ENCODE measurements around the gene CLDN24.

The CLDN24 gene

GRCh38 chr4:183285886-183286285 lies 36.3 kb downstream of the CLDN24 start:
- TF ChIP-seq ZFX (IDR thresholded peaks at IDR 0.05; ENCODE audit: borderline replicate concordance) (no peak), CTCF (IDR thresholded peaks at IDR 0.05) (no peak)
- H3K27ac ChIP-seq, result no peak overlapping the region

- no peak for TF ChIP-seq CTCF (IDR thresholded peaks at IDR 0.05)
- TF ChIP-seq ZFX (IDR thresholded peaks at IDR 0.05; ENCODE audit: borderline replicate concordance), result no peak
- no peak overlapping the region for H3K27ac ChIP-seq
Measured at GRCh38 chr4:183284965-183285364, 37.3 kb downstream of the CLDN24 start.

- no peak overlapping the region for H3K27ac ChIP-seq
- TF ChIP-seq CTCF (IDR thresholded peaks at IDR 0.05), result no peak
- TF ChIP-seq ZFX (IDR thresholded peaks at IDR 0.05; ENCODE audit: borderline replicate concordance), result no peak
Measured at GRCh38 chr4:183284258-183284785, 37.9 kb downstream of the CLDN24 start.

- TF ChIP-seq ZFX (IDR thresholded peaks at IDR 0.05; ENCODE audit: borderline replicate concordance) (no peak), CTCF (IDR thresholded peaks at IDR 0.05) (no peak)
- H3K27ac ChIP-seq, result no peak overlapping the region
Measured at GRCh38 chr4:183276106-183276505, 46.1 kb downstream of the CLDN24 start.

GRCh38 chr4:183272384-183272783 lies 49.8 kb downstream of the CLDN24 start:
- no peak for TF ChIP-seq ZFX (IDR thresholded peaks at IDR 0.05; ENCODE audit: borderline replicate concordance)
- TF ChIP-seq CTCF (IDR thresholded peaks at IDR 0.05), result no peak
- H3K27ac ChIP-seq, result no peak overlapping the region
